PC-3 (cell line): Measurements from ENCODE around the gene UBE2E2.

Source experiments
- EZH2 ChIP-seq: fragments of 300-600 bp; sonication (generic); IDR thresholded peaks from one replicate; pipeline ENCODE4 v1.6.1; 2017; ENCODE audit warnings: antibody characterized with exemption, mild to moderate bottlenecking, low read length; ENCODE audit not compliant: unreplicated experiment
- EZH2phosphoT487 ChIP-seq: fragments of 300-600 bp; sonication (generic); IDR thresholded peaks from 2 replicates; pipeline ENCODE4 v1.6.1; 2018; ENCODE audit warnings: mild to moderate bottlenecking, antibody characterized with exemption, low read length, borderline replicate concordance
- TF ChIP-seq, protein P1 (sequence below): fragments of 300-600 bp; sonication (generic); conservative IDR thresholded peaks from 2 replicates; pipeline ENCODE4 v1.5.1; 2017; ENCODE audit warnings: antibody characterized with exemption, low read depth, mild to moderate bottlenecking, low read length

DNA sequence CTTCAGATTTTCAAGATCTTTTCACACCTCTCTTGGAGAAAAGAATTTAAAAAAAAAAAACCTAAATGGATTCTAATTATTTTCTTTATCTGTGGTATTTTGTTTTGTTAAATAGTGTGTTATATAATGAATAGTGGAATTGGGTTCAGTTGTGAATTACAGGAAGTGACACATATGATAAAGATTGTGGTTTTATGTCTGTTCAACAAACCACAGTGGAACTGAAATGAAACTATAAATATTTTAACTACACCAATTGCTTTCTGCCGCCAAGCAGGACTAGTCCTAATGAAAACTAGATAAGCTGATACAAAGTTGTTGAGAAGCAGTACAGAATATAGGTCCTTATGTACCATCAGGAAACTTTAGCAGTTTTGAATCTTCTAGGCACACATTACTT lies 121.6 kb downstream of the UBE2E2 start:
- TF ChIP-seq, protein P1, sequence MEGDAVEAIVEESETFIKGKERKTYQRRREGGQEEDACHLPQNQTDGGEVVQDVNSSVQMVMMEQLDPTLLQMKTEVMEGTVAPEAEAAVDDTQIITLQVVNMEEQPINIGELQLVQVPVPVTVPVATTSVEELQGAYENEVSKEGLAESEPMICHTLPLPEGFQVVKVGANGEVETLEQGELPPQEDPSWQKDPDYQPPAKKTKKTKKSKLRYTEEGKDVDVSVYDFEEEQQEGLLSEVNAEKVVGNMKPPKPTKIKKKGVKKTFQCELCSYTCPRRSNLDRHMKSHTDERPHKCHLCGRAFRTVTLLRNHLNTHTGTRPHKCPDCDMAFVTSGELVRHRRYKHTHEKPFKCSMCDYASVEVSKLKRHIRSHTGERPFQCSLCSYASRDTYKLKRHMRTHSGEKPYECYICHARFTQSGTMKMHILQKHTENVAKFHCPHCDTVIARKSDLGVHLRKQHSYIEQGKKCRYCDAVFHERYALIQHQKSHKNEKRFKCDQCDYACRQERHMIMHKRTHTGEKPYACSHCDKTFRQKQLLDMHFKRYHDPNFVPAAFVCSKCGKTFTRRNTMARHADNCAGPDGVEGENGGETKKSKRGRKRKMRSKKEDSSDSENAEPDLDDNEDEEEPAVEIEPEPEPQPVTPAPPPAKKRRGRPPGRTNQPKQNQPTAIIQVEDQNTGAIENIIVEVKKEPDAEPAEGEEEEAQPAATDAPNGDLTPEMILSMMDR: no peak
- TF ChIP-seq EZH2phosphoT487 (no peak), EZH2 (no peak)
